GM21576 (cell line): ENCODE measurements around the gene MYBPC1.
"Not testable (repeated sequence)": the region's sequence is repeated elsewhere in the genome, so short reads cannot be mapped to it uniquely, and the experiment has no call there.

Source experiments
- ATAC-seq: cut with Tn5 transposase; IDR thresholded peaks from one replicate; pipeline ENCODE4 v1.9.1; 2021; ENCODE audit warnings: mild to moderate bottlenecking, moderate library complexity; ENCODE audit not compliant: unreplicated experiment

MYBPC1 gene

GRCh38 chr12:101653503-101653902 lies 58.7 kb downstream of the MYBPC1 start:
- no peak for ATAC-seq

GRCh38 chr12:101654442-101654841 lies 59.7 kb downstream of the MYBPC1 start:
- ATAC-seq, result no peak

GRCh38 chr12:101655393-101655792 lies 60.6 kb downstream of the MYBPC1 start:
- ATAC-seq, result no peak

GRCh38 chr12:101660662-101661061 lies 65.9 kb downstream of the MYBPC1 start:
- ATAC-seq, result not testable (repeated sequence)

- no peak for ATAC-seq
These were observed 68.5 kb downstream of the MYBPC1 start for GRCh38 chr12:101663298-101663697.

GRCh38 chr12:101664992-101665391 lies 70.2 kb downstream of the MYBPC1 start:
- ATAC-seq, result no peak

- ATAC-seq, result no peak
These were observed 71.4 kb downstream of the MYBPC1 start for GRCh38 chr12:101666052-101666728.

- no peak for ATAC-seq
These were observed 72.8 kb downstream of the MYBPC1 start for GRCh38 chr12:101667591-101667990.

- no peak for ATAC-seq
These were observed 75.4 kb downstream of the MYBPC1 start for GRCh38 chr12:101670007-101670671.

GRCh38 chr12:101671157-101671791 lies 76.5 kb downstream of the MYBPC1 start:
- ATAC-seq, result peak; percentile 96

GRCh38 chr12:101671833-101672232 lies 77.1 kb downstream of the MYBPC1 start:
- peak; percentile 16 for ATAC-seq

- ATAC-seq, result no peak
These were observed 80.8 kb downstream of the MYBPC1 start for GRCh38 chr12:101675555-101675954.

- not testable (repeated sequence) for ATAC-seq
These were observed 81.7 kb downstream of the MYBPC1 start for GRCh38 chr12:101676497-101676896.

- no peak for ATAC-seq
These were observed 83.3 kb downstream of the MYBPC1 start for GRCh38 chr12:101678081-101678480.

GRCh38 chr12:101680240-101680639 lies 85.5 kb downstream of the MYBPC1 start:
- no peak for ATAC-seq

- no peak for ATAC-seq
These were observed 85.9 kb downstream of the MYBPC1 start for GRCh38 chr12:101680647-101681046.

GRCh38 chr12:101681627-101682026 lies 86.9 kb downstream of the MYBPC1 start:
- not testable (repeated sequence) for ATAC-seq

- no peak for ATAC-seq
These were observed 90.3 kb downstream of the MYBPC1 start for GRCh38 chr12:101685092-101685491.

- ATAC-seq, result no peak
These were observed 91.4 kb downstream of the MYBPC1 start for GRCh38 chr12:101686176-101686575.

GRCh38 chr12:101690544-101691098 lies 95.8 kb downstream of the MYBPC1 start:
- no peak for ATAC-seq

- no peak for ATAC-seq
These were observed 96.8 kb downstream of the MYBPC1 start for GRCh38 chr12:101691503-101692096.
